OCI-LY1 (cell line): Measurements from ENCODE around the gene PTH1R.

Experiments used
- H2AFZ ChIP-seq: fragments of 200-600 bp; sonication (generic), shearing (Covaris generic); 2 replicates; pipeline ENCODE4 v1.6.0; 2014; ENCODE audit warnings: antibody characterized with exemption, mild to moderate bottlenecking, low read length
- H3F3A ChIP-seq: fragments of 200-600 bp; sonication (generic), shearing (Covaris generic); 2 replicates; pipeline ENCODE4 v1.6.0; 2014; ENCODE audit warnings: mild to moderate bottlenecking, antibody characterized with exemption, low read length, moderate library complexity; ENCODE audit not compliant: insufficient read depth
- H3K27ac ChIP-seq: fragments of 200-600 bp; sonication (generic); 2 replicates; pipeline ENCODE4 v1.5.1; 2014; ENCODE audit warnings: low read length, mixed run types, mild to moderate bottlenecking, low read depth; ENCODE audit not compliant: poor library complexity, severe bottlenecking
- H3K27me3 ChIP-seq: fragments of 200-600 bp; sonication (generic); 2 replicates; pipeline ENCODE4 v1.6.0; 2014; ENCODE audit warnings: antibody characterized with exemption, mild to moderate bottlenecking, low read length, moderate library complexity; ENCODE audit not compliant: insufficient read depth
- H3K36me3 ChIP-seq: fragments of 200-600 bp; sonication (generic); 2 replicates; pipeline ENCODE4 v1.6.1; 2014; ENCODE audit warnings: mild to moderate bottlenecking, antibody characterized with exemption, low read length, moderate library complexity, mixed read lengths; ENCODE audit not compliant: insufficient read depth
- H3K4me1 ChIP-seq: fragments of 200-600 bp; sonication (generic); 2 replicates; pipeline ENCODE4 v1.5.1; 2014; ENCODE audit warnings: mild to moderate bottlenecking, low read length, moderate library complexity; ENCODE audit not compliant: insufficient read depth, severe bottlenecking
- H3K4me2 ChIP-seq: fragments of 200-600 bp; sonication (generic), shearing (Covaris generic); 2 replicates; pipeline ENCODE4 v1.6.1; 2014; ENCODE audit warnings: low read length
- H3K4me3 ChIP-seq: fragments of 200-600 bp; sonication (generic); 2 replicates; pipeline ENCODE4 v1.5.1; 2014; ENCODE audit warnings: low read length, low read depth, mild to moderate bottlenecking, mixed read lengths; ENCODE audit not compliant: poor library complexity, severe bottlenecking
- H3K79me2 ChIP-seq: fragments of 200-600 bp; shearing (Covaris generic); 2 replicates; pipeline ENCODE4 v1.6.1; 2016; ENCODE audit warnings: mixed run types, low read length, mixed read lengths; ENCODE audit not compliant: insufficient read depth
- H3K9ac ChIP-seq: fragments of 200-600 bp; sonication (generic), shearing (Covaris generic); 2 replicates; pipeline ENCODE4 v1.6.1; 2014; ENCODE audit warnings: mild to moderate bottlenecking, low read length, mixed read lengths
- H3K9me2 ChIP-seq: fragments of 200-600 bp; sonication (generic), shearing (Covaris generic); 2 replicates; pipeline ENCODE4 v1.6.1; 2014; ENCODE audit warnings: low read depth, mild to moderate bottlenecking, low read length, mixed read lengths
- H3K9me3 ChIP-seq: fragments of 200-600 bp; shearing (Covaris generic); 2 replicates; pipeline ENCODE4 v1.6.1; 2014; ENCODE audit warnings: low read length, mixed read lengths
- H4K20me1 ChIP-seq: fragments of 200-600 bp; sonication (generic), shearing (Covaris generic); 2 replicates; pipeline ENCODE4 v1.6.0; 2016; ENCODE audit warnings: mild to moderate bottlenecking, low read length; ENCODE audit not compliant: insufficient read depth
- CTCF ChIP-seq: fragments of 200-600 bp; sonication (generic), shearing (Covaris generic); IDR thresholded peaks from 2 replicates; pipeline ENCODE4 v1.5.1; 2017; ENCODE audit warnings: mild to moderate bottlenecking, antibody characterized with exemption, low read length, moderate library complexity, mixed read lengths
- EZH2 ChIP-seq: fragments of 200-600 bp; sonication (generic), shearing (Covaris generic); IDR thresholded peaks from 2 replicates; pipeline ENCODE4 v1.8.0; 2017; ENCODE audit warnings: borderline replicate concordance, mixed run types, mild to moderate bottlenecking, antibody characterized with exemption, low read length, moderate library complexity, mixed read lengths

Gene PTH1R

GRCh38 chr3:46857485-46858341 lies 19.8 kb upstream of the PTH1R start:
- H3K4me2 ChIP-seq: no peak overlapping the region
- no peak overlapping the region for H2AFZ ChIP-seq
- H3K36me3 ChIP-seq: no peaks in the 10 kb centered on the region
- no peak overlapping the region for H3K27ac ChIP-seq
- no peaks in the 10 kb centered on the region for H4K20me1 ChIP-seq
- H3K9ac ChIP-seq: no peak overlapping the region
- TF ChIP-seq CTCF (no peak), EZH2 (no peak)
- H3K4me1 ChIP-seq: no peaks in the 10 kb centered on the region
- H3K27me3 ChIP-seq: no peaks in the 10 kb centered on the region
- H3K79me2 ChIP-seq: no peaks in the 10 kb centered on the region
- H3K4me3 ChIP-seq: no peak overlapping the region
- H3F3A ChIP-seq: no peaks in the 10 kb centered on the region
- H3K9me2 ChIP-seq: no peaks in the 10 kb centered on the region
- no peaks in the 10 kb centered on the region for H3K9me3 ChIP-seq

- no peaks in the 10 kb centered on the region for H3K9me3 ChIP-seq
- H3K79me2 ChIP-seq: no peaks in the 10 kb centered on the region
- no peak overlapping the region for H3K27ac ChIP-seq
- no peaks in the 10 kb centered on the region for H4K20me1 ChIP-seq
- no peaks in the 10 kb centered on the region for H3K9me2 ChIP-seq
- TF ChIP-seq CTCF: no peak
- no peak for TF ChIP-seq EZH2
- H3K4me2 ChIP-seq: no peak overlapping the region
- H3K4me1 ChIP-seq: no peaks in the 10 kb centered on the region
- no peaks in the 10 kb centered on the region for H3K27me3 ChIP-seq
- H3K9ac ChIP-seq: no peak overlapping the region
- H2AFZ ChIP-seq: no peak overlapping the region
- H3F3A ChIP-seq: no peaks in the 10 kb centered on the region
- no peak overlapping the region for H3K4me3 ChIP-seq
- no peaks in the 10 kb centered on the region for H3K36me3 ChIP-seq
Observed at GRCh38 chr3:46858456-46858855, 19.1 kb upstream of the PTH1R start.

- H3K9me3 ChIP-seq: no peaks in the 10 kb centered on the region
- no peaks in the 10 kb centered on the region for H3K9me2 ChIP-seq
- no peaks in the 10 kb centered on the region for H3K4me1 ChIP-seq
- H3K79me2 ChIP-seq: no peaks in the 10 kb centered on the region
- no peak overlapping the region for H3K27ac ChIP-seq
- TF ChIP-seq EZH2: no peak
- no peak for TF ChIP-seq CTCF
- H3K9ac ChIP-seq: no peak overlapping the region
- no peak overlapping the region for H3K4me3 ChIP-seq
- H4K20me1 ChIP-seq: no peaks in the 10 kb centered on the region
- H3K4me2 ChIP-seq: no peak overlapping the region
- no peaks in the 10 kb centered on the region for H3F3A ChIP-seq
- H3K36me3 ChIP-seq: no peaks in the 10 kb centered on the region
- H2AFZ ChIP-seq: no peak overlapping the region
- no peaks in the 10 kb centered on the region for H3K27me3 ChIP-seq
Observed at GRCh38 chr3:46859001-46859710, 18.4 kb upstream of the PTH1R start.
